Posterior vena cava (tissue), 2 donors: Measurements from ENCODE around the gene HPS4. TPM values are rescaled to one million over a fixed set of nuclear protein-coding genes. Genes with fewer than 3 reads are reported as not detected.

Experiments
- DNase-seq: peaks from one replicate; pipeline ENCODE4 v3.0.0-alpha.2; 2020; ENCODE audit warnings: low spot score
- intact Hi-C, 2 donors: fragments of 100-400 bp; cut with DNase I; formaldehyde crosslinking; loops; one replicate each; pipeline versions ENCODE4 v1.14.1 to v1.14.2; 2022 to 2023
- total RNA-seq, 2 donors: library from RNA; stranded (reverse); fragmentation: NEBNext Ultra II Directional; extraction: Animal tissue kit (Norgen Biotek cat#: 25700); gene quantifications; one replicate each; pipeline ENCODE4 v1.2.1, GENCODE V29; 2021
- donor health status: DM: yes; HTN: yes; CAD: no.
- donor health status: DM: yes; HTN: yes; CAD: no.

HPS4 gene
- total RNA-seq, 2 donors from 2014 or later: 19.3 to 22.1 TPM

GRCh38 chr22:26502688-26503561 is 19.3 kb upstream of the HPS4 start:
- intact Hi-C loops: no loop called here
- no peak for DNase-seq

- intact Hi-C loops: no loop called here
Observed at GRCh38 chr22:26501996-26502395, 18.4 kb upstream of the HPS4 start.

GRCh38 chr22:26499188-26499703 is 15.7 kb upstream of the HPS4 start:
- intact Hi-C loops: no loop called here
- DNase-seq: no peak

More at GRCh38 chr22:26501996-26502395, 18.4 kb upstream of the HPS4 start:
- no peak for DNase-seq

GRCh38 chr22:26496456-26496855 is 12.9 kb upstream of the HPS4 start:
- DNase-seq: no peak
- intact Hi-C loops: no loop called here

- no peak for DNase-seq
Observed at GRCh38 chr22:26494506-26494905, 10.9 kb upstream of the HPS4 start.

GRCh38 chr22:26492220-26492619 is 8.6 kb upstream of the HPS4 start:
- DNase-seq: no peak
- intact Hi-C loops: no loop called here

More at GRCh38 chr22:26494506-26494905, 10.9 kb upstream of the HPS4 start:
- intact Hi-C loops: no loop called here

GRCh38 chr22:26489447-26490036 is 6.0 kb upstream of the HPS4 start:
- intact Hi-C loops: no loop called here
- no peak for DNase-seq

GRCh38 chr22:26487996-26488395 is 4.4 kb upstream of the HPS4 start:
- DNase-seq: no peak

GRCh38 chr22:26486394-26486793 is 2.8 kb upstream of the HPS4 start:
- DNase-seq: no peak
- intact Hi-C loops: no loop called here

More at GRCh38 chr22:26487996-26488395, 4.4 kb upstream of the HPS4 start:
- intact Hi-C loops: no loop called here

- DNase-seq: no peak
- intact Hi-C loops: no loop called here
Observed at GRCh38 chr22:26485806-26486390, 2.3 kb upstream of the HPS4 start.

- intact Hi-C loops: no loop called here
- DNase-seq: no peak
Observed at GRCh38 chr22:26485013-26485412, 1.4 kb upstream of the HPS4 start.

GRCh38 chr22:26484360-26484706 is 750 bp upstream of the HPS4 start:
- no peak for DNase-seq
- intact Hi-C loops: no loop called here

GRCh38 chr22:26483043-26483438 is 542 bp downstream of the HPS4 start:
- DNase-seq: no peak
- intact Hi-C loops: no loop called here

GRCh38 chr22:26482161-26482560 is 1.4 kb downstream of the HPS4 start:
- intact Hi-C loops: no loop called here
- no peak for DNase-seq

GRCh38 chr22:26481694-26482093 is 1.9 kb downstream of the HPS4 start:
- intact Hi-C loops: no loop called here

GRCh38 chr22:26481112-26481693 is 2.4 kb downstream of the HPS4 start:
- DNase-seq: no peak
- intact Hi-C loops: no loop called here

More at GRCh38 chr22:26481694-26482093, 1.9 kb downstream of the HPS4 start:
- no peak for DNase-seq

GRCh38 chr22:26480611-26480932 is 3.0 kb downstream of the HPS4 start:
- DNase-seq: no peak
- intact Hi-C loops: no loop called here

- no peak for DNase-seq
- intact Hi-C loops: no loop called here
Observed at GRCh38 chr22:26479792-26480610, 3.6 kb downstream of the HPS4 start.

- DNase-seq: no peak
- intact Hi-C loops: no loop called here
Observed at GRCh38 chr22:26479043-26479791, 4.4 kb downstream of the HPS4 start.
